Stimulated activated CD8-positive, alpha-beta memory T cell treated with anti-CD3 and anti-CD28 coated beads, Interleukin-15, amount 100 ng/mL, for 4 hours (primary cell): ENCODE measurements around the gene CDKL2.

Experiments used
- DNase-seq, 2 donors: peaks; one replicate each; pipeline ENCODE4 v3.0.0-alpha.2; 2020; ENCODE audit warnings: low read depth in 2 of 2

The CDKL2 gene

DNA sequence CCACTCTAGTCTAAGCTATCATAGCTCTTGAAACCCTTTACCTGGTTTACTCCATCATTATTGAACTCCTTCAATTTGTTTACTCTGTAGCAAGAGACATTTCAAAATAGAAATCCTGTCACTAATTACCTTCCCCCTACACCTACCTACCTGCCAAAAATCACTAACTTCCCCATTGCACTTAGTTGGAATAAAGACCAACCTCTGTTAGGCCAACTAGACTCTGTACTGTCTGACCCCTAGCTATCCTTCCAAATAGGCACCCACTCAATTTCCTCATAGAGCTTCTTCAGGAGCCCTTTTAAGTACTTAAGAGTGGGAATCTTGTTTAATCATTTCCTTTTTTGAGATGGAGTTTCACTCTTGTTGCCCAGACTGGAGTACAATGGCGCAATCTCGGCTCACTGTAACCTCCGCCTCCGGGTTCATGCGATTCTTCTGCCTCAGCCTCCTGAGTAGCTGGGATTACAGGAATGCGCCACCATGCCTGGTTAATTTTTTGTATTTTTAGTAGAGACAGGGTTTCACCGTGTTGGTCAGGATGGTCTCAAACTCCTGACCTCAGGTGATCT, 8.9 kb upstream of the CDKL2 start:
- no peak for DNase-seq

DNA sequence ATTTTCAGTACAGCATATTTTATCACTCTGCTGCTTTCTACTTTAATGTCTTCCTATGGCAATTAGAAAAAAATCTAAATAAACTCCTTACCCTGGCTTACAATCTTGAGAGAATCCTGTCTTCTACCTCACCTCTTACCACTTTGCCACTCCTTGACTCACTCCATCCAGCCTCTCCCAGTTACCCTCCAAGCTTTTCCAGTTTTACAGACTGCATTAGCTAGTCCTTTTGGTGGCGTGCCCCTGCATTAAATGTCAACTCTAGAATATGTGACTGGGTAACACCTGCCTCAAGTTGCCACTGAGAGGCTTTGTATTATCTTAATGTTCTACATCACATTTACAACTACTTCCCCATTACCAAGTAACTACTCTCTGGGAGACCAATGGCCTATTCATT, 7.5 kb upstream of the CDKL2 start:
- DNase-seq = no peak

DNA sequence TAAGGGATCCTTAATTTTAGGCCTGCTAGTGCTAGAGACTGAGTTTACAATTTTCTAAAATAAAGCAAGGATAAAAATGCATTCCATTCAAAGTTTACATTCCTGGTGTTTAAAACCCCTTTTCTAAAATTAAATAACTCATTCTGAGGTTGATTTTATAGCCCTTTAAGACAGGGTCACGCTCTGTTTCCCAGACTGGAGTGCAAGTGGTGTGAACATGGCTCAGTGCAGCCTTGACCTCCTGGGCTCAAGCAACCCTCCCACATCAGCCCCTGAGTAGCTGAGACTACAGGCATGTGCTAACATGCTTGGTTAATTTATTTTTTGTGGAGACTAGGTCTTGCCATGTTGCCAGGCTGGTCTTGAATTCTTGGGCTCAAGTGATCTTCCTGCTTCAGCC, 6.8 kb upstream of the CDKL2 start:
- DNase-seq = no peak

DNA sequence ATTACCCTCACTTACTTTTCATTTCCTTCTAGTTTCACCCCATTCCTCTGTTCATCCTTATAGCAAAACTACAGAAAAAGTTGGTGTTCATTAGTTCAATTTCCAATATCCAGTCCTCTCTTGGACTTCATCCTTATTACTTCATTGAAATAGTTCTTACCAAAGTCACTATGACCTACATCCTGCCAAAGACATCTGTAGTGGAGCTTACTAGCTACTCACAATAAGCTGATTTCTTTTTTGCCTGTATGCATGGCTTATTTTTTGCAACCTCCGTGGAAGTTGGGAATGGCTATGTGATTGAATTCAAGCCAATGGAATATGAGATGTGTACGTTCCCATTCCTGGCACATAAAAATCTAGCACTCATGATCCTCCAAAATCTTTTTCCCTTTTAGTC, 4.6 kb upstream of the CDKL2 start:
- DNase-seq = no peak

DNA sequence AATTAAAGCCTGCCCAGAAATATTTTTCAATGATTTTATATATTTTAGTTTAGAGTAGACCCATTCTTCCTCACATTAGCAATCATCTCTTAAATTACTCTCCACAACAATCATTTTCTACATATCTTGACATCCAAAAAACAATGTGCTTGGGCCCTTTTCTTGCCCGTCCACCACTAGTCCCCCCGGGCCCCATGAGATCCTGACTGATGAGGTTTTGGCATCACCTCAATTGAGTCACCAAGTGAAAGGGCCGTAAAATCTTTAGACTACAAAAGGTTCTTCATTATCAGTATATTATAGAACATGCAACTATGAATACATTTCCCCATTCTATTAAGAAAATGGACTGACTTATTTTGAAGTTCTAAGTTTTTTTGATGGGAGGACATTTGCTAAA, 4.0 kb upstream of the CDKL2 start:
- no peak for DNase-seq

DNA sequence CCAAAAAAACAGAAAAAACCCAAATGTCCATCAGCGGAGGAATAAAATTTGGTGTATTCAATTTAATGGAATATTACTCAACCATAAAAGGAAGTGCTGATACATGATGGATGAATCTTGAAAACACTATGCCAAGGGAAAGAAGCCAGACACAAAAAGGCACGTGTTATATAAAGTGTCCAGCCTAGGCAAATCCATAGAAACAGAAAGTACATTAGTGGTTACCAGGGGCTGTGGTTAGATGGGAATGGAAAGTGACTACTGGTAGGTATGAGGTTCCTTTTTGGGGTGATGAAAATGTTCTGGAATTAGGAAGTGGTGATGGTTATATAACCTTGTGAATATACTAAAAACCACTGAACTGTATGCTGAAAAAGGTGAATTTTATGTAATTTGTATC, 3.5 kb upstream of the CDKL2 start:
- DNase-seq = no peak

DNA sequence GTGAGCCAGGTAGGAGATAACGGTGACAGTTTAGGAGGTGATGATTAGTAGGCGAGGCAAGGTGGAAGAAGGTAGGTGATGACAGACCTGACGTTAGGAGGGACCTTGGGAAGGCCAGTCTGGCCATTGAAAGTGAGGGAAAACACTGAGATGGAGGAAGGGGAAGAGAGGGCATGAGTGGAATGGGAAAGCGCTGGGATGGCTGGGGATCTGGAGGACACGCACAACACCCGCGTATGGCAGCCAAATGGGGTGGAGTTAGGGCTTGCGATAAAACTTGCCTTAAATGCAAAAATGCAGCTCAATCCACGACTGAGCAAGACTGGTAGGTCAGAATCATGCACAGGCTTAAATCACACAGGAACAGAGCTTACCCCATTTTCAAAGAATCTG, 605 bp upstream of the CDKL2 start:
- DNase-seq = no peak

DNA sequence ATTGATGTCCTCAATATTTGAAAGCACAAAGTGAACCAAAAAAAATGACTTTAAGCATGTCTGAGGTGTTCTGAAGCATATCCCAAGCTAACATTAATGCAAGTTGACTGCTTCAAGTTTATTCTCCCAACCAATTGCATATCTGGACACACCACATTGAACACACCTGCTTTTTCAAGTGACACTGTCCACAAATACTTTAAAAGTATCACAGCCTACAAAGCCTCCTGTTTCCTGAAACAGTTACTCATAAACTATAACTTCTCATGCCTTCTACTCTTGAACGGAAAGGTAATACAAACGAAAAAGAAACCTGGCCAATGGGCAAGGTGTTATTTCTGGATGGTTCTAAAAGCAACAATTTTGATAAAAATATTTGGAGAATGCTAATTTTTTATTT, 1.1 kb downstream of the CDKL2 start:
- no peak for DNase-seq

DNA sequence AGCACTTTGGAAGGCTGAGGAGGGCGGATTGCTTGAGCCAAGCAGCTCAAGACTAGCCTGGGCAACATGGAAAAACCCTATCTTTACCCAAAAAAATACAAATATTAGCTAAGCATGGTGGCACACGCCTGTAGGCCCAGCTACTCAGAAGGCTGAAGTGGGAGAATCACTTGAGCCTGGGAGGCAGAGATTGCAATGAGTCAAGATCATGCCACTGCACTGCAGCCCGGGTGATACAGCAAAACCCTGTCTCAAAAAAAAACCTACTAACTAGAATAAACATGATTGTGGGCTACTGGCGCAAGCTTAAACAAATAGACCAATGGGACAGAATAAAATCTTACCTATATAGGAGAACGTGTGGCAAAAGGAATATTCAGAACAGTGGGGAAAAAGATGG, 7.3 kb downstream of the CDKL2 start:
- no peak for DNase-seq

DNA sequence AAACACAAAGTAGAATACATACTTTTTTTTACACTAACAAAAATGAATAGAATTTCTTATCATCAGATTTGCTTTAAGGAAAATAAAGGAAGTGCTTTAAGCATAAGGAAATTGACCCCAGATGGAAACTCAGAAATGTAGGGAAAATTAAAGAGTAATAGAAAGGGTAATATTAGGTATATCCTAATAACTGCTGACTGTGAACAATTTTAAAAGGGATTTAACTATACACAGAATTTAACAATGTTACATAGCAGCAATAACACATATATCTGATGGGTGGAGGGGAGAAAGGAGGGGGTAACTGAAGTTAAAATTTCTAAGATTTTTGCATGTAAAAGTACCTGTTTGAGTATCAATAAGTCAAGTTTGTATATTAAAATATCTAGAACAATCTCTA, 8.6 kb downstream of the CDKL2 start:
- DNase-seq = no peak

DNA sequence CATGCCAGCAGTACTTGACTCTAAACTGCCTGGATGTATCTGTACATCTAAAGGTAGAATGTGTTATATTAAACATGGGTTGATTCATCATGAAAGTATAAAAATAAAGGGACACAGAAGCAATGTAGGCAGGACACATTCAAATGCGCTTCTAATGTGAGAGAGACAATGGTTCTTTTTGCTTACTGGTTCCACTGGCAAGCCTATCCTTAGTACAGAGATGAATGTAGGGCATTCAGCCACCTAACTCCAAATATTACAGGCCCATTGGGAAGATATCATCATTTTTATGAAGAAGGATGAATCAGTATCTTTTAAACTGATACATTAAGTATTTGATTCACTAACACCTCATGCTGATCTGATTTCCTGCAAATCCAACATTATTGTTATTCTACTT, 18.0 kb downstream of the CDKL2 start:
- no peak for DNase-seq

DNA sequence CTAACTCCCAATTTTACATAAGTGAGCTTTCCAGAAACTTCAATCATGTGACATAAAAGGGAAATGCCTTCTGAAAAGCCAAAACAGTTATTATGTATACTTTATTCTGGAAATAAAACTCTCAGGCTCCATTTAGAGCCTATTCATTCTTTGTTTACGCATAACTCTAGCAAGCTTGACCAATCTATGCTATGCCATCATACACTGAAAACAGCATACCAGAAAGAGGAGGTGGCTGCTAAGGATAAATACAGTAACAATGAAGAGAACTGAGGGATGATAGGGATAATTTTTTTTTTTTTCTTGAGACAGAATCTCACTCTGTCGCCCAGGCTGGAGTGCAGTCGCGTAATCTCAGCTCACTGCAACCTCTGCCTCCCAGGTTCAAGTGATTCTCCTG, 24.4 kb downstream of the CDKL2 start:
- DNase-seq = no peak

DNA sequence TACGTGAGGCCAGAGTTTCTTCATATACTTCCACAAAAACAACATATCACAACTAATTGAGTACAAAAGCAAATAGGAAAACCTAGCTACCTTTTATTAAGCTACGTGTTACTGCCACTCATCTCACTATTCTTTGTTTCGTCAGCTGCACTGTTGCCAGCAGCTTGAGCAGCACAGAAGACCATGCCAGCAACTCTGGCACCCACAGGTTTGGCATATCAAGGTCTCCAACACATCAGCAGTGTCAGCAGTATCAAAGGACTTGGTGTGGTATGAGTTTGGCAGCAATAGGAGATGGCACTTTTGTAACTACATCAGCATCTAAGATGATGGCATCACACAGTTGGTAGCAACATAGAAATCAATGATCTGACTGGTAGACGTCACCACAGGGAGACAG, 30.7 kb downstream of the CDKL2 start:
- DNase-seq = no peak

DNA sequence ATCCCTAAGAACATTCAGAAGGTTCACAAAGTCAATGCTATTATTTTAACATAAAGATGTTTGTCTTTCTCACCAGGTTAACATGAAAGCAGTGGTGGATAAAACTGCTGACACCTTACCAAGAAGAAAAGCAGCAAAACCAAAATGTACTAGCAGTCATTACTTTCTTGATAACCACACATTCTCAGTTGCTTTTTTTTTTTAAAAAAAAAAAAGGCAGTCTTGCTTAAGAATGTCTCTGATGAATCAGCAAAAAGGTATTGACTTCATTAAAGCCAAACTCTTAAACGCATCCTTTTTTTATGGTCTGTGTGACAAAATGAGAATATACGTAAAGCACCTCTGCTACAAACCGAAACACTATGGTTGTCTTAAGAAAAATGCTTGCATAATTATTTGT, 31.9 kb downstream of the CDKL2 start:
- no peak for DNase-seq

DNA sequence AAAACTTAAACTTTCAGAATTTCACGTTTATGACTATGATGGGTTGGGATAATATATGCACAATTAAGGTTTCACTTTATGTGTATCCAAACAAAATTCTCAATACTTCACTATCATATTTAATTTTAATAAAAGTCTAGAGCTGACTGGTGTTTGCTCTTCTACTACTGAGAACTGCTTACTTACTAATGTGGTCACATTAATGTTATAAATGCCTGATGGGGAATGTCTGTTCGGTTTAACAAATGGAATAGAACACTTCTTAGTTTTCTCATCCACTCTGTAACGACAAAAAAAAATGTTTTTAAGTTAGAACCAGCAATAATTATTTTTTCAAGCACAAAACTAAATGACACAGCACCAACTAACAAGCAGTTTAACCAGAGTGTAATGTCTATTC, 34.3 kb downstream of the CDKL2 start:
- DNase-seq = no peak

DNA sequence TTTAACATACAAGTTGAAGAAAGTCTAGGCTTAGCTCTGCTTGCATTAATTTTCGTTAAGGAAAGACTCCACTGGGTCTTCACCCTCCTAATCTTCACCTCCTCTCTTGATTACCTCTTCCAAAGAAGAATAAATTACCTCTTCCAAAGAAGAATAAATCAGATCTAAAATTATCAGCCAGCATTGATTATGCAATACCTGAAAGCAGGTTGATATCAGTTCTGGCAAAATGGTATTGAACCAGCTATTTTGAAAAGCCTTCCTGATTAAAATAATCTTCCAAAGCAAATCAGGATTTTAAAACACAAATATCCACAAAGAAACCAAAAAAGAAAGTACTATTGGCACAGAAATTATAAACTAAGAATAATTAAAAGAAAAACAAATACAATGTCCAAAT, 36.9 kb downstream of the CDKL2 start:
- DNase-seq = no peak

DNA sequence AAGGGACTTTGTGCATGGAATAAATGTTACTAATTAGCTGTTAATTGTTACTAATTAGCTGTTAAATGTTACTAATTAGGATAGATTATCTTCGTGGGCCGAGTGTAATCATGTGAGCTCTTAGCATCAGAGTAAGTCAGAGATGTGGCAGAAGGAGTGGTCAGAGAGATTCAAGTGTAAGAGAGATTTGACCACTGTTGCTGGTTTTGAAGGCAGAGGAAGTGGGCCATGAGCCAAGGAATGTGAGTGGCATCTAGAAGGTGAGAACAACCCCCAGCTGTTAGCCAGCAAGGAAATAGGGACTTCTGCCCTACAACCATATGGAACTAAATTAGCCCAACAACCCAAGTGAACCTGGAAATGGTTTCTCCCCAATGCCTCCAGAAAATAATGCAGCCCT, 46.3 kb downstream of the CDKL2 start:
- DNase-seq = no peak

DNA sequence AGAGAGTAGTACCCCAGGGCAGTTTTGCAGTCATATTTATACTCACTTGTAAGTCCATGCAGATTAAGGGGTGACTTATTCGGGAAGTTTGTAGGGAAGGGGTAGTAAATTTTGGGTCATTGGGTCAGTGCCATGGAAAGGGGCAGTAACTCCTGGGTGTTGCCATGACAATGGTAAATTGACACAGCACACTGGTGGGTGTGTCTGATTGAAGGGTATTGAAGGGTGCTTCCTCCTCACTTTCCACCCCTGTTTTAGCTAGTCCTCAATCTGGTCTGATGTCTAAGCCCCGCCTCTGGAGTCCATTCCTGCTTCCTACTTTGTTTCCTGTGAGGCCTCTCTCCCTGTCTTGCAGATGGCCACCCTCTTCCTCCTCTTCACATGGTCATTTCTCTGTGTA, 62.6 kb downstream of the CDKL2 start:
- DNase-seq = no peak

DNA sequence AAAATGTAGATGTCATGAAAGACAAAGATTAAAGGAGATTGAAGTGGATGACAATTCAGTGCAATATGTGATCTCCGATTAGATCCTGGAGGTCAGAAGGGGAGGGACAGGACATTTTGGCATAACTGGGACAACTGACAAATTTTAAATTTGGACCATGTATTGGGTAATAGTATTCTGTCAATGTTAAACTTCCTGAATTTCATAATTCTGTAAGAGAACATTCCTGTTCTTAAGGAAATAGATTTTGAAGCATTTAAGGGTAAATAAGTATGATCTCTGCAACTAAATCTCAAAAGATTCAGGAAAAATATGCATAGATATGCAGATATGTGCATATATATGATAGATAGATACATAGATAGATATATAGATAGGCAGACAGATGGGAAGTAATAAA, 63.4 kb downstream of the CDKL2 start:
- no peak for DNase-seq

DNA sequence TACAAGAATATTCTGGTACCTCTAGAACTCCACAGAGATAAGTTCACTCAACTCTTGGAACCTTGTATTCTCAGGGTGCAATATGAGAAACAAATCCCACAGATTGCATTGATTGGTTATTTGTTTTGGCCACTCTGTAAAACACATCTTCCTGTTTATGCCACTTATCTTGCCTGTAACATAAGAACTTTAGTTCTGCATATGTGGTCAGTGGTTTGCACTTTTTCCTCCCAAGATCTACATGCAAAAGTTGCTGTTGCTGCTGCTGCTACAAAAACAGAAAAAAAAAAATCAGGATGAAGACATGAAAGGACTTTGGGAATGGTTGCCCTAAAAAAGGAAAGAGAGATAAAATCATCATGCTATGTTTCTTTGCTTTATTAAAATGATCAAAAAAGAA, 64.8 kb downstream of the CDKL2 start:
- no peak for DNase-seq

DNA sequence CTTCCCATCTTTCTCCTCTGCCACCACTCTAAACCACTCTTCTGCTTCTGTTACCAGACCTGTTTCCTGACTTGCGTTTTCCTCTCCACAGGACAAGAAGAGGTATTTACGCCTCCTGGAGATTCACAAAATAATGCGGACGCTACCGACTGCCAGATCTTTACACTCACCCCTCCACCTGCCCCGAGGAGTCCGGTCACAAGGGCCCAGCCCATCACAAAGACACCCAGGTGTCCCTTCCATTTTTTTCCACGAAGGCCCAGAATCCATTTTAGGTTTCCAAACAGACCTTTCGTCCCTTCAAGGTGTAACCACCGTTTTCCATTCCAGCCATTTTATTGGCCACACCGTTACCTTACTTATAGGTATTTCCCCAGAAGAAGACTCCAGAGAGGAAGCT, 66.3 kb downstream of the CDKL2 start:
- no peak for DNase-seq

DNA sequence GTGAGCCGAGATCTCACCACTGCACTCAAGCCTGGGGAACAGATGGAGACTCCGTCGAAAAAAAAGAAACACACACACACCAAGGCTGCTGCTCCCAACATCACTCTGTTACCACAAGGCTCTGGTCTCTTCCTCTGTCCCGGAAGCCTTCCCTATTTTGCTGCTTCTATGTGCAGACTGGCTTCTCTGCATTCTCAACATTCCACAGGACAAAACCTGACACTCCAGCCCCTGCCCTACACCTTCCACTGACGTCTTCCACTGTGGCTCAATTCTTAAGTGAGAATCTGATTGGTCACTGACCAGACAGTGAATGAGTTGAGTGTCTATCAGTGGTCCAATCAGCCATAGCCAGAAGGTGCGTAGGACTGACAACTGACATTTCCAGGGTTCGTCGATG, 68.5 kb downstream of the CDKL2 start:
- no peak for DNase-seq

DNA sequence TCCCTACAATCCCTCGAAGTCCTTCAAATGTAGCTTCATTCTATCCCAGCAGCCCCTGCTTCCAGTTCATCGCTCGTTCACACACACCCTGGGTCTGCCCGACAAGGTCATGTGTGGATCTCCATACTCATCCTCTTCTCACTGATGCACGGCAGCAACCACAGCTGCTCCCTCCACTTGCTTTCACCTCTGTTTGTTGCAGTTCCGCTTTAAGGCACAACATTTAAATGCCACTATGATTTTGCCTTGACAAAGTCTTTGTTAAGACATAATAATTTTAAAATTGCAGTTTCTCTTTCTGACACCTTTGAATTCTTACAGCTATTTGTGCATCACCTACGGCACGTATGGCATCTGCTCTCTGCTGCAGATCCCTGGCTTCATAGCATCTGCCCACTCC, 72.6 kb downstream of the CDKL2 start:
- no peak for DNase-seq

DNA sequence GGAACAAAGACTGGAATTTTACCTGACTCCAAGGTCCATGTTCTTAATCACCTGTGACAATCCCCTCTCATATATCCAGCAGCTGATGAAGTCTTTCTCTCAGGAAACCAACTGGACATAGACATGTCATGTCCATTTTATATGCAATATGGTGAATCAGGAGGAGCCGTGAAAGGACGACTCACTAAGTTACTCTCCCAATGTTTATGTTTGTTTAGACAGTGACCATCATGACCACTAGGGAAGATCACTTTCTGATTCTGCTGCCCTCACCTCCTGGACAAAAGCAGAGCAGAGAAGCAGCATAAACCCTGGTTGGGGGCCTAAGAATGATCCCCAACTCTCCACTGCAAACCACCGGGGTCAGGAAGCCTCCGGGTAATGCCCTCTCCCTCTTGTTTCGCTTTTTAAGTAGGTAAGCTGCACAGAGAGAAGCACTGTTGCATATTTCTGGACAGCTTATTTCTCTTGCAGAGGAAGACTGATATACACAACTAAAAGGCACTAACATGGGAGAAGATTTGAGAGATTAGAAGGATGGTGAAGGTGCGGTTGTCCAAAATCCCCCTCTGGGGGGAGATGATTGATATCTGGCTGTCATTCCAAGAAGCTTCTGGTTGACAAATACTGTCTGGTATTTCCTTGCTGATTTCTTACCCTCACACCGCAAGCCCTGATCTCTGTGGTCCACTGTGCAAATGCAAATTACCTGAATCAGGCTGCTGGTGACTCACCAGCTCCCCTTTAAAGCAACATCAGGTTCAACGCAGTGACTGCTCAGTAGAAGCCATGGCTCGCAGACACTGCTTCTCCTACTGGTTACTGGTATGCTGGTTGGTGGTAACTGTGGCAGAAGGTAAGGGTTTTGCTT, 74.8 kb downstream of the CDKL2 start, which contains the start of gene ODAPH:
TSS of gene ODAPH (plus strand) at position 773 of the 871 bp plus-strand sequence. CDS start at position 790, 17 bp downstream.
- peak in 1 of 2 donors; percentile 1 for DNase-seq
